Stimulated activated CD4-positive, alpha-beta T cell treated with anti-CD3 and anti-CD28 coated beads, TNF-alpha, amount 100 ng/mL, for 24 hours (primary cell): ENCODE data around the gene CRYBG1.

Experiments
- DNase-seq, 3 experiments: peaks; one replicate each; pipeline ENCODE4 v3.0.0-alpha.2; 2020; ENCODE audit warnings: low read depth in 3 of 3

The CRYBG1 gene

DNA sequence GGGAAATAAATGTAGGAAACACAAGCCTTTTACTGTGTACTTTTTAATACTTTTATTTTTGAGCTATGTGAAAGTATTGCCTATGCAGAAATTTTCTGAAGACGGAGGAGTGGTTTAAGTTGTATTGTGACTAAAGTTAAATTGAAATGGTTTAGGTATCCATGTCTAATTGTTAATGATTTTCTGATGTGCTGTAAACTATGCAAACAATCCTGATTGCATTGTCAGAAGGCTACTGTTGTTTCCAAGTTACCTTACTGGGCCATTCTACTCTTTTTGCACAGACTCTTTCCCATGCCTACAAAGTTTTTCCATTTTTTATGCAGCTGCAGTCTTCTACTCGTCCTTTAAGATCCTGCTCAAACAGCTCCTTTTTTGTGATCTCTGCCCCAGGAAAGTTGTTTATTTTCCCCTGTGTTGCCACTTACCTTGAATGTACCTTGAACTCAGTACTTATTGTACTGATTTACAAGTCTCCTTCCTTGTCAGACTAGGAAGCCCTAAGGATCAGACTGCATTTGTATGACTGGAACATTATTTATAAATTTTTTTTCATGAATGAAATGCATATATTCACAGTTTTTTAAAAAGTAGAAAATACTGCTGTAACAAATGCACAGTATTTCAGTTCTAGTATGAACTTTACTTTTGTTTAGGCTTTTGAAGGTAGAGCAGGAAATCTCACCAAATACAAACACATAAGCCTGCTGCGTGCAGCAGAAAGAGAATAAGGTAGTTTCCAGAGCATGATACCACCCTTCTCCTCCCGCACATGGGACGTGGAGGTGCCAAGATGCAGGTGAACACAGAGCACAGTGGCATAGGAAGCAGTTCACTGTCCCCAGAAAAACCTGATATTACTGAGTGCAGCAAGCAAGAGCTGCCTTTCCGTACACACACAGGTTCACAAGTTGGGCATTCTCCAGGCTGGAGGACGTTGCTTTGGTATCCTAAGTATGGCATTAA, 97.8 kb downstream of the CRYBG1 start:
- DNase-seq: no peak

DNA sequence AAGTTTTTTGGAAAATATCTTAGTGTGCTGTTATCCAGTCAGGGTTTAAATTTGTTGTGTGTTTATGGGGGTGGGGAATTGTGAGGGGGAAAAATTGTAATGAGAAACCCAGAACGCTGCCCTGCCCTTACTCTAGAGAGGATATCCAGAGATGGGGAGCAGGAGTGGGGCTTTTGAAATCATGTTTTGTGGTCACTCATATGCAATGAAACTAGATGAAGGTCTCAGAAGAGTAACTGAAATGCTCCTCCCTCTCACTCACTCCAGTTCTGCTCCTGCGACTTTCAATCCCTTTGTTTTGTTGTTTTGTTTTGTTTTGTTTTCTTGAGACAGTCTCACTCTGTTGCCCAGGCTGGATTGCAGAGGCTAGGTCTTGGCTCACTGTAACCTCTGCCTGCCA, 100.0 kb downstream of the CRYBG1 start:
- DNase-seq: no peak

DNA sequence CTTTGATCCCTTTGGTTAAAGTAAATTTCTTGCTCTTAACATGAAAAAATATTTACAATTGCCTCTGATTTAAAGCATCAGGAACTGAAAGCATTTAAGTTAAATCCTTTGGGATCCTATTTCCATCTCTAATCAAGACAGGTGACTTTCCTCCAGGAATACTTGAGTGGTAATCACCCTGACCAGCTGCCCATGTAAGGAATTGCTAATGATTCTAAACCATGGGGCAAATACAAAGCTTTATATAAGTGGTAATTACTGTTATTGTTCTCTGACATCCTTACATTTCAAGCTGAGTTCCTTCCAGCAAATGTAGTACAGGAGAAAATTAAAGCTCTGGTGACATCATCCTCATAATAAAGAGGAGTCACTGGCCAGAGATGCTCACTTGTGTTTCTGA, 100.6 kb downstream of the CRYBG1 start:
- DNase-seq: no peak

DNA sequence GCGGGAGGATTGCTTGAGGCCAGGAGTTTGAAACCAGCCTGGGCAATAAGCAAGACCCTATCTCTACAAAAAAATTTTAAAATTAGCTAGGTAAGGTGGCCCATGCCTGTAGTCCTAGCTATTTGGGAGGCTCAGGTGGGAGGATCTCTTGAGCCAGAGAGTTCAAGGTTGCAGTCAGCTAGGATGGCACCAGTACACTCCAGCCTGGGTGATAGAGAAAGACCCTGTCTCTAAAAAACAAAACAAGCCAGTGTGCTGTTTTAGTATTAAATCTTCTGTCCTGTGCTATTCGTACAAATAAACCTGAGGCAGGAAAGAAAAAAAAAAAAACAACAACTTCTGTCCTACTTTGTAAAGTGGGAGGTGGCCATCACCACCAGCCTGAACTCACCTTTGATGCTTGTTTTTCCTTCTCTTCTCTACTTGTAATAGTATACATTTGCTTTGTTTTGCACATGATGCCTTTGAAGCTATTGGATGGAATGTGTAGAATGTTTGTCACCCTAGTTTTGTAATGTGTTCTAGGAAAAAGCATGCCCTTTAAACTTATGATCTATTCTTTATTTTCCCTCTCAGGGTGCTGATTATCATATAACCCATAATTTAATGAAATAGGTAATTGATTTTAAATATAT, 102.5 kb downstream of the CRYBG1 start:
- no peak for DNase-seq

DNA sequence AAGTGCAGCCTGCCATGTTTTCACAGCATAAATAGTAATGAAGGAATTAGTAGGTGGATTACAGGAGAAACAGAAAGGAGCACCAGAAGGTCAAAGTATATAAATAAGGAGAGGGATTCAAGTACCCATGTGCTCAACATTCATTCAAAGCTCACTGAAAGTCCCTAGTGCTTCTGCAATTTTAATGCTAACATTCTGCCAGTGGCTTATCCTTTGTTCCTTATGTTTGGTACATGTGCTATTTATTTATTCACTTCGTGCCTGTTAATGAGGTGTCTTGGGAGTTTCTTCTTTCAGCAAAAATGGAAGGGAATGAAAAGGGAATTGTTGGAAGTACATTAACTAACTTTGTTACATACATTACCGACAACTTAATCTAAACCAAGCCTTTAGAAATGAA, 105.7 kb downstream of the CRYBG1 start:
- no peak for DNase-seq

DNA sequence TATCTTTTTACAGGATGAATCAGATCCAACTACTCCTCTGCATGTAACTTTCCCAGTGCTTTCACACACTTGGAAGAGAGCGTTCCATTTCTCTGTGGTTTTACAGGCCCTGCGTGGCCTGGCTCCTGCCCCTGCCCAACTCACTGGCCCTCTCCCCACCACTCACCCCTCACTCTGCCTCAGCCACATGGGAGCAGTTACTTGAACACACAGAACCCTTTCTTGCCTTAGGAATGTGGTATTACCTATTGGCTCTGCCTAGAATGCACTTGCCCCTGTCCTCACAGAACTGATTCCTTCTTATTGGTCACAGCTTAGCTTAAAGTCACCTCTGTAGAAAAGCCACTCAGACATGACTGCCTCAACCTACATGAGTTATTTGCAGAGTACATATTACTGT, 108.4 kb downstream of the CRYBG1 start:
- no peak for DNase-seq

DNA sequence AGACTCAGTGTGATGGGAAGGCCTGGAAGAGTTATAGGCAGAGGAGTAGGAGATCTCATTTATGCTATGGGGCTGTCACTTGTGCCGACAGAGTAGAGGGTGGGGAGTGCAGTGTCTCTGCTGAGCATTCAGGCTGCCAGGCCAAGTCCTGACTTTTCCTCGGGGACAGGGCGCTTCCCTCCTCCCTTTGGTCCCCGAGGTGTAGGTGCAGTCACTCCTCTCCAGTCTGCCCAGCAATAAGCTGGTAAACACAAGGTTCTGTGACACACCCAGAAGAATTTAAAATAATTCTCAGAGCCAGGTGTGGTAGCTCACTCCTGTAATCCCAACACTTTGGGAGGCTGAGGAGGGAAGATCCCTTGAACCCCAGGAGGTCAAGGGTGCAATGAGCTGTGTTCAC, 109.4 kb downstream of the CRYBG1 start:
- DNase-seq: no peak

DNA sequence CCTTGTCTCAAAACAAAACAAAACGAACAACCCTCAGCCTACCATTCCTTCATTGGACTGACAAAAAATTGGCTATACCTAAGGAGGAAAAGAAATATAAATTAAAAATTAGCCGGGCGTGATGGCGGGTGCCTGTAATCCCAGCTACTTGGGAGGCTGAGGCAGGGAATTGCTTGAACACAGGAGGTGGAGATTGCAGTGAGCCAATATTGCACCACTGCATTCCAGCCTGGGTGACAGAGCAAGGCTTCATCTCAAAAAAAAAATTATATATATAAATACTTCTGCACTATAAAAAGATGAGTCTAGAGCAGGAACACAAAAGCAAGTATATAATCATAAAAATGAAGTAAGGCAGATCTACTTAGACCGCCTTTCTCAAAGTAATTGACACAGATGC, 109.8 kb downstream of the CRYBG1 start:
- DNase-seq: no peak

DNA sequence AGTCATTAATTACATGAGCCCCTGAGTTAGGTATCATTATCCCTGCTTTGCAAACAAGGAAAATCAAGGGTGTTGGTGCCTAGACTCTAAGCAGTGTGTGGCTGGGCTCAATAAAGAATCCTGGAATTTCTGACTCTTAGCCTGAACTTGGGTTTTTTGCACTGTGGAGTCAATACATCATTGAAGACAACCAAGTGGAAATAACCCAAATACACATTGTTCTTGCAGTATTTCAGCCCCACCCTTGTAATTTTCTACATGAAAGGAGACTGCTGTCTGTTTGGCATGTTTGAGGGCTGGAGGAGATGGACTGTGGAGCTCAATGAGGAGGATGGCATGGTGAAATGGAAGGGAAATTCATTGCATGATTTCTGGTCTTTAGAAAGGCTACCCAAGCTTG, 110.3 kb downstream of the CRYBG1 start:
- no peak for DNase-seq

DNA sequence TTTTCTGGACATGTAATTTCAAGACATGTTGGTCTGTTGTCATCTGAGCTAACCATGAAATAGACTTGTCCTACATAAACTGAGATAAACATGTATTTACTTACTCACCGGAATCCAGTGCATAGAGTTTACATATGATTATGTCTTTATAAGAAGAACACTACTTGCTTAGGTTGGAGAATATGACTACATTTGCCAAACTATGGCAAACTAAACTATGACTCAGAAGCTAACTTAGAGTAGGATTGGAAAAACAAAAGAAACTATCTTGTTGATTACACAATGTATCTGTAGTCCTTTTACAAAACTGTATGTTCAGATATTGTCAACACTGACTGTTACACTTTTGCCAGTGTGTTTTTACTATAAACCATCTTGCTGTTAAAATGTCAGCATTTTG, 113.3 kb downstream of the CRYBG1 start:
- no peak for DNase-seq

DNA sequence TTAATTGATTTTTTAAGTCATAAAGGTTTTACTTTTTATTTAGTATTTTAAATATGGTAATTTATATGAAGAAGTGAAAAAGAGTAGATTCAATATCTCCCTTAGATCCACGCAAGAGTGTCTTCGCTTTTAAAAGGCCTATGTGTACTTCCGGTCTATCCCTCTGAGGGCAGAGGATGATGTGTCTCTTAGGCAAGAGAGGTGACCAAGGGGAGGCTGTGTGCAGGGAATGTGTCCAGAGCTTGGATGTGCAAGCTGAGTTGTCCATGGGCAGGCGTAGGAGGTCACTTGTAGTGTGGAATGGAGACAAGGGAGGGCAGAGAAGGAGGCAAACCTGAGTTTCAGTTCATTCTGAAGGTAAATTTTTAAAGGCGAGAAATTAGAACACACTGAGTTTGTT, 113.9 kb downstream of the CRYBG1 start:
- no peak for DNase-seq

DNA sequence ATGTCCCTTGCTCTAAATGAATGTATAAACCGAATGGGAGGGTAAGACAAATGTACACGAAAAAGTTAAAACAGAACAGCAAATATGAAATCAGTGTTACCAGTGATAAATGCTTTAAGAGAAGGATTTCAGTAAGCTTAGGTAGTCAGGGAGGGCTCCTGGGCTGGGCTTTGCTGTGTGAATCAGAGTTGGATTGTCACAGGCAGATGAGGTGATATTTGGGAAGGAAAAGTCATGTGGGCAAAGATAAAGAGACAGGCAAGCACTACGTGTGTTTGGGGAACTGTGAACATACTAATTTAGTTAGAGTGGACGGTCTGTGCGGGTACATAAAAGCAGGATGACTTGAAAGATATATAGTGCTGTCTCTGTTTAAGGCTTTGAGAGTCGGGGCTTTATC, 114.8 kb downstream of the CRYBG1 start:
- DNase-seq: no peak

DNA sequence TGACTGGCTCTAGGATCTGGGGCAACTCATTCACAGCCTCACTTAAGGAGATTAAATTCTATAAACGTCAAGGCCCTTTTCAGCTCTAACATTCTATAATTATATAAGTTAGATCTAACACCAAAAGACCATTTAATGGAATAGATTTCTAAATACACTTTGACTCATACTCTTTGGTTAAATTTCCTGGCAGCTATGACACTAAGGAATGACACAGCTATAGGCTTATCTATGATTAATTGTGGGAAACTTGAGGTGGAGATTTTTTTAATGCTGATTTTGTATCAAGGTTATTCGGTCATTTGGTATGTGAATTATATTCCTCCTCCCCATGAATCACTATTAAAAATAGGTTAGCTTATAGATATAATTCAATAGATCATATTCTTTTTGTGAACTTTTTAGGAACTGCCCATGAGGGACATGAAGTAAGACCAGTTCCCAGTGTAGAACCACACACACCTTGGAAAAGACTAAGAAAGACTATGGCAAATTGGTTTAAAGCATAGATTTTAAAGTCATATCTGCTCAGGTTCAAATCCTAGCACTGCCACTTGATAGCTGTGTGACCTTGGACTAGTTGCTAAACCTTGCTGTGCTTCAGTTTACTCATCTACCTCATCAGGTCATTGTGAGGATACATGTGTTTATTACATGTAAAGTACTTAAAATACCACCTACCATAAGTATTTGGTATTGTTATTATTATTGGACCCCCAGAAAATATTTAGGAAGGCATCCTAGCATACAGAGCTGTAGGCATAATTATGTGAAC, 116.0 kb downstream of the CRYBG1 start:
- DNase-seq: no peak

DNA sequence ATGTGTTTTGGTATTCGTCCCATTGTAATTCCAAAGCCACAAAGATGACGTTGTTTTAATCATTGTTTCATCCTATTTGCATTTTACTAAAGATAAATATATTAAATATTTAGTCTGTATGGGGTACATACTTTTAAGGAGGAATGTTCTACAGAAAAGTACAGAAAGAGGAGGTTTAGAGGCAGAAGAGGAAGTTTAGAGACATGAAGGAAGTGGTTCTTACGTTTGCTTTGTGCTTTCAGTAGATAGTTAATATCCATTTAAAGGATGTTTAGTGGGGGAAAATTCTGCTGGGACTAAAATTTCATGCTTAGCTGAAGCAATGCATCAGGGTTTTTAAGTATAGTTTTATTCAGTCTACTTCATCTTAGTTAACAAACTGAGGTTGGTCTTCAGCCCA, 116.6 kb downstream of the CRYBG1 start:
- DNase-seq: no peak

DNA sequence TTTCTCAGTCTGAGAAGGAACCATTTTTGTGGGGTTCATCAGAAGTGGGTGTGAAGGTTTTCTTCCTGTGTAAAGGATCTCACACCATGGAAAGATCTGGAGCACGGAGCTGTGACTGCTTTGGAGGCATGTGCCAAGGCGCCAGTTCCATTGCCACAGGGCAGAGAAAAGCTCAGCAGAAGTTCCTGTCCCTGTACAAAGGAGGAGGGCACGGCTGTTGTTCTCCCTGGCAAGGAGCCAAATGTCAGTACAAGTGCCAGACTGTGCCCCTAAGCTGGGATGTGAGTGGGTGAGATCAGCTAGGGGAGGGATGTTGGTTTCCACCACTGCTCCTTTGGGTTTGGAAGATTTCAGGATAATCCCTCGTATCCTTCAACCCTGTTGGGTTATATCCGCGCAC, 117.3 kb downstream of the CRYBG1 start:
- no peak for DNase-seq

DNA sequence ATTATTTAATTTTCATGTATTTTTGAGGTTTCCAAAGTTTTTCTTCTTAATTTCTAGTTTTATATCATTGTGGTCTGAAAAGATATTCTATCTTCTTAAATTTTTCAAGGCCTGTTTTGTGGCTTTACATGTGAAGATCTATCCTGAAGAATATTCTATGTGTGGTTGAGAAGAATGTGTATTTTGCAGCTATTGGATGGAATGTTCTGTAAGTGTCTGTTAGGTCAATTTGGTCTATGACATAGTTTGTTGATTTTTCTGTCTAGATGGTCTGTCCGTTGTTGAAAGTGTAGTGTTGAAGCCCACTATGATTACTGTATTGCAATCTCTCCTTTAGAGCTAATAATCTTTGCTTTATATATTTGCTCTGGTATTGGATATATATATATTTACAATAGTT, 125.7 kb downstream of the CRYBG1 start:
- no peak for DNase-seq

DNA sequence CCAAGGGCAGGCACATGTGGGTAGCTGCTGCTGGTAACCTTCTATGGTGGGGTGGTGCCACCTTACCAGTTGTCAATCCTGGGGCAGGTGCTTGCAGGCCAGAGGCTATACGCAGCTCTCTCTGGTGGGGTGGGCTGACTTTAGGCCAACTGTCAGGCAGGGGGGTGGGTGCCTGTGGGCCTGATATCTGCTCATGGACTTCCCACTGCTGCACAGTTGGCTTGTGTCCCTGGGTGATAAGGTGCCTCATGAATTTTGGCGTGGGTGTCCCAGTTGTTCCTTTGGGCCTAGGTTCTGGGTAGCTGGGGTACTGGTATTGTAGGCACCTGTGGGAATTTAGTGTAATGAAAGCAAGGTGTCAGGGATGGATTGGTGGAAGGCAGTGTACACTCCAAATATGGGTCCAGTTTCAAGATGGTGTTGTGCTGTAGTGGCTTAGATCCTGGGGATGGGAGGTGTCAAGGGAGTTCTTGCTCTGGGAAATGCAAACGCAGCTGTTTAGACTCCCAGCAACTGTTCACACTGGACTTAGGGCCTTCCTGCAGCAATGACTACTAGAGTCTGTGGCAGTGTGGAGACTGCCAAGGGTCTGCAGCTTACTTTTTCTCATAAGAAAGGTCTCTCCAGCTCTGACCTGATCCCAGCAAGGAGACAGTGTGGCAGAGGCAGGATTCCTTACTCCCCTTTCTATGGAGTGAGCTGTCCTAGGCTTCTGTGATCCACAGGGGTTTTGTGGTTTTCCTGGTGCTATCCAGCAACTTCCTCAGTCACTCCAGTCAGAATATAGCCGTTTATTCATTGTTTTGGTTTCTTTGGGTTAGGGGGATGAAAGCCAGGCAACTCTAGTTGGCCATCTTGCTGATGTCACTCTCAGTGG, 128.2 kb downstream of the CRYBG1 start:
- DNase-seq: no peak

DNA sequence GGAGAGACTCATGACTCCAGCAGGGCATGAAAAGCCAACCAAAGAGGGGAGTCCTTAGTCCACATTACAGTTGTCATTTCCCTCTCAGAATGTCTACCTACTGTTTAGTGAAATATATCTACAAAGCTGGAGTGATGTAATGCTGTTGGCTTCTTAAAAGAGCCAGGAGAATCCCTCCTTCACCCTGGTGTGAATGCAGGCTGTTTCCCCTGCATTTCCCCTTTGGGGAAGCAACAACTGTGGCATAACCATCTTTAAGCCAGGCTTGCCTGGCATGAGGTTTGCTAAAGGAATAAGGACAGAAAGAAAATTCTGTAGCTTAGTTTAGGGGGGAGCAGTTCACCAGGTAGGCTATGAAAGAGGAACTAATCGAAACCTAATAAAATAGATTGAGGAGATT, 129.5 kb downstream of the CRYBG1 start:
- DNase-seq: no peak

DNA sequence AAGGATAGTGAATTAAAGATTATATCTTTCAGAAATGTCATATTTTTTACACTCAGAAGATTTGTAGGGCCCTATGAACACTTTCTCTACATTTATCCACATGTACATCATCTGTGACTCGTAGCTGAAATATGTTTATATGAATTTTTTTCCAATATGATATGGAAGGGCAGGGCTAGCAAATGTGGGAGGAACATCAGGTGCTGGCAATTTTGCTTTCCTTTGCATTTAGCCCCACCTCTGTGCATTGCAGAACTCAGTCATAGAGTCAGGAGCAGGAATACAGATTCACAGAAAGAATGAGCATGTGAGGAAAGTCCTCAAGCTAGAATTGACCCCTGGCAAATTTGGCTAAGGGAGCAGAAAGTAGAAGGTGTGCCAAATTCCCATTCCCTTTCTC, 129.9 kb downstream of the CRYBG1 start:
- no peak for DNase-seq

DNA sequence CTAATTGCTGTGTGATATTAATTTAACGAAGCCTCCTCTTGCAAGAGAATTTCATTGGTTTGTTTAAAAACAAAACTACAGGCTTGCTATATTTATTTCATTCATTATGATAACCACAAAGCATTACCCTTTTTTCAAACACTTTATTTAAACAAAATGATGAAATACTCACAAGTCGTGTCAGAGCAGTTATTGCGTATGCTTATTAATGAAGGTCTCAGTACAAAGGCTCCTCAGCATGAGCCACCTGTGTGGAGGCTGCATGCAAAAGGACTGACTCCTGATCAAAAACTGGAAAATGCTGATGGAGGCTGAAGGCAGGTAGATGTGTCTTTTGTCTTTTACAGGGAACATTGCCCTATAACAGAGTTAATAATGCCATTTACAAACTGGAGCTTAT, 130.5 kb downstream of the CRYBG1 start:
- DNase-seq: no peak

DNA sequence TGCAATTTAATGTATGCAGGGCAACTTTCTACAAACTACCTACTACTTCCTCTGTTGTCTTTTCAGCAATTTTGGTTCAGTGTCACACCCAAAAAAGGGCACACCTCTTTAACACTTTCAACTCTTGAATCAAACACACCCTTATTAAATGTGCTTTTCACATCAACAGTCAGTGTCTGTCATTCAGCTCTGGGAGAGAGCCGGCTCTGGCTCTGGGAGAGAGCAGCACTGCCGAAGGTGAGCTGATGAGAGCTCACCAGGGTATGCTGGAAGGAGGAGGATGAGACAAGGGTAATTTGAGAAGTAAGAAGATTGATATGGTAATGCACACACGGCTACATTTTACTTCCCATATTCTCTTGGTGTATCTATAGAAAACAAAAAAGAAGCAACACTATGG, 134.5 kb downstream of the CRYBG1 start:
- no peak for DNase-seq

DNA sequence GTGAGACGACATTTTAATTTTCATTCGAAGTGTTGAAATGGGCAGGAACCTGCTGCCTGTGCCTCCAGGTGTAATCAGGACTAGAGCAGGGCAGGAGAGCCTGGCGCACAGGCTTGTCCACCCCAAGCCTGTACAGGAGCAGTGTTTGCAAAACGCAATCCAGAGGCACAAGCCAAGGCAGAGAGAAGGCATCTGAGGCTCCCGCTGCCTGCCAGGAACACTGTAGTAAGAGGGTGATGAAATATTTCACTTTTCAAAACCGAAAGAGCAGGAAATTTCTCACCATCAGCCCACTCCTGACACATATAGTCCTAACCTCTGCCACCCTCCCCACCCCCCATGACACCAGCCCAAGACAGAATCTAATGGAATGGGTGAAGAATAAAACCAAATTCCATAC, 136.3 kb downstream of the CRYBG1 start:
- no peak for DNase-seq
